H1 (cell line): ENCODE data around the gene FNIP2. TPM values are rescaled to one million over a fixed set of nuclear protein-coding genes. Genes with fewer than 3 reads are reported as not detected.

Source experiments
- CBX8 ChIP-seq: fragments of 300-800, 300-1000 bp; sonication (generic); IDR thresholded peaks from 2 replicates; pipeline ENCODE4 v1.7.1; 2016; ENCODE audit warnings: low read depth, low read length, borderline replicate concordance
- CHD1 ChIP-seq: IDR thresholded peaks from 2 replicates; pipeline ENCODE4 v1.6.1; 2012; ENCODE audit warnings: low read depth, low read length, improper control_type of control experiment
- CREB1 ChIP-seq: IDR thresholded peaks from 2 replicates; pipeline ENCODE4 v1.6.1; 2012; ENCODE audit warnings: inconsistent platforms
- EGR1 ChIP-seq: IDR thresholded peaks from 2 replicates; pipeline ENCODE4 v1.6.1; 2011; ENCODE audit warnings: low read depth, low read length, borderline replicate concordance
- FOSL1 ChIP-seq: IDR thresholded peaks from 2 replicates; pipeline ENCODE4 v1.6.1; 2011; ENCODE audit warnings: mild to moderate bottlenecking, low read depth, low read length, moderate library complexity; ENCODE audit not compliant: insufficient read depth
- GTF2F1 ChIP-seq: IDR thresholded peaks from 2 replicates; pipeline ENCODE4 v1.6.1; 2012; ENCODE audit warnings: low read depth, low read length, improper control_type of control experiment, borderline replicate concordance
- JUND ChIP-seq: IDR thresholded peaks from 2 replicates; pipeline ENCODE4 v1.6.1; 2011; ENCODE audit warnings: mild to moderate bottlenecking, improper control_type of control experiment, low read length
- KDM4A ChIP-seq: IDR thresholded peaks from one replicate; pipeline ENCODE4 v1.7.1; 2012; ENCODE audit warnings: low read depth, mild to moderate bottlenecking, moderate library complexity, low read length, inconsistent platforms; ENCODE audit not compliant: severe bottlenecking
- TAF1 ChIP-seq: IDR thresholded peaks from 2 replicates; pipeline ENCODE4 v1.6.1; 2011; ENCODE audit warnings: mild to moderate bottlenecking, low read depth, low read length
- TAF7 ChIP-seq: optimal IDR thresholded peaks from 2 replicates; pipeline ENCODE3; 2011; ENCODE audit warnings: low read depth, mild to moderate bottlenecking, inconsistent platforms, low read length, moderate library complexity, borderline replicate concordance
- YY1 ChIP-seq: IDR thresholded peaks from 2 replicates; pipeline ENCODE4 v1.6.1; 2011; ENCODE audit warnings: low read depth, mild to moderate bottlenecking, low read length
- polyA plus RNA-seq, 7 experiments: library from polyadenylated mRNA; depleted of rRNA in 3 of 7; stranded (reverse) in 5 of 7; unstranded in 2 of 7; fragments of >200 nt in 5 of 7; fragments of 200-250 nt in 2 of 7; gene quantifications; 1 replicate in 5 of 7; 2 replicates in 1 of 7; 4 replicates in 1 of 7; pipeline versions ENCODE4 v1.2.1 to v1.2.3, GENCODE V29; 2011 to 2013; ENCODE audit warnings: missing spikeins in 2 of 7, mixed read lengths in 2 of 7
- total RNA-seq: library from RNA; stranded (reverse); fragmentation: NEBNext Ultra II Directional; extraction: Animal tissue kit (Norgen Biotek cat#: 25700); gene quantifications from 2 replicates; pipeline ENCODE4 v1.2.1, GENCODE V29; 2021
- TF ChIP-seq, protein P1 (sequence below): fragments of 300-600 bp; sonication (generic); IDR thresholded peaks from 2 replicates; pipeline ENCODE4 v1.7.1; 2012; ENCODE audit warnings: low read length, moderate library complexity, mild to moderate bottlenecking, inconsistent platforms; ENCODE audit not compliant: insufficient replicate concordance

FNIP2 gene
- total and polyA plus RNA-seq, 2 of the 8 experiments (the other 6 are each of a cell fraction or from before 2014, with no cell fraction given), result 4.0 to 13.0 TPM

DNA sequence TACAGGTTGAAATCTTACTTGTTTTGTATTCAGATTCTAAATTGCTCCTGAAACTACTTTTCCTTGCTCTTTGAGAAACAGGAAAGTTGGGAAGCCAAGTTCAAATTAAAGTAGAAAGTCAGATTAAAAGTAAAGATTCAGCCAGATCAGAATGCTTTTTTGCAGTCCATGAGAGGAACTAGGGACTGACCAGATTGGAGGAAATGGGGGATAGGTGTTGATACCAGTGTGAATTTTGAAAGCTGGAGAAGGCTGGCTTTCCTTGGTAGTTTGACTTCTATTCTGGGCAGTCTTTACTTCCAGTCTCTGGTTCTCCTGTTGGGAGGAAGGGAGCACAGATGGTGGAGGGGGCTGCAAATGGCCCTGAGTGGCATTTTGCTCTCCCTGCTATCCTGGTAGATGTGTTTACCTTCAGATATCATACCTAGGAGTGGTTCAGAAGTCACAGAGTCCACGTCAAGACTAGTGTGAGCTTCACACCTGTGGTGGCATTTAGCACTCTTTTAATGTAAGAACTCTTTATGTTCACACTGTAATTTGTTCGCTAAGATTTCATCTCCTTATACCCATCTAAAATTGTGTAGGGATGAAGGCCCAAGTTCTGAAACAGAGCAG is 68.8 kb downstream of the FNIP2 start (continued):
- TF ChIP-seq, protein P1, sequence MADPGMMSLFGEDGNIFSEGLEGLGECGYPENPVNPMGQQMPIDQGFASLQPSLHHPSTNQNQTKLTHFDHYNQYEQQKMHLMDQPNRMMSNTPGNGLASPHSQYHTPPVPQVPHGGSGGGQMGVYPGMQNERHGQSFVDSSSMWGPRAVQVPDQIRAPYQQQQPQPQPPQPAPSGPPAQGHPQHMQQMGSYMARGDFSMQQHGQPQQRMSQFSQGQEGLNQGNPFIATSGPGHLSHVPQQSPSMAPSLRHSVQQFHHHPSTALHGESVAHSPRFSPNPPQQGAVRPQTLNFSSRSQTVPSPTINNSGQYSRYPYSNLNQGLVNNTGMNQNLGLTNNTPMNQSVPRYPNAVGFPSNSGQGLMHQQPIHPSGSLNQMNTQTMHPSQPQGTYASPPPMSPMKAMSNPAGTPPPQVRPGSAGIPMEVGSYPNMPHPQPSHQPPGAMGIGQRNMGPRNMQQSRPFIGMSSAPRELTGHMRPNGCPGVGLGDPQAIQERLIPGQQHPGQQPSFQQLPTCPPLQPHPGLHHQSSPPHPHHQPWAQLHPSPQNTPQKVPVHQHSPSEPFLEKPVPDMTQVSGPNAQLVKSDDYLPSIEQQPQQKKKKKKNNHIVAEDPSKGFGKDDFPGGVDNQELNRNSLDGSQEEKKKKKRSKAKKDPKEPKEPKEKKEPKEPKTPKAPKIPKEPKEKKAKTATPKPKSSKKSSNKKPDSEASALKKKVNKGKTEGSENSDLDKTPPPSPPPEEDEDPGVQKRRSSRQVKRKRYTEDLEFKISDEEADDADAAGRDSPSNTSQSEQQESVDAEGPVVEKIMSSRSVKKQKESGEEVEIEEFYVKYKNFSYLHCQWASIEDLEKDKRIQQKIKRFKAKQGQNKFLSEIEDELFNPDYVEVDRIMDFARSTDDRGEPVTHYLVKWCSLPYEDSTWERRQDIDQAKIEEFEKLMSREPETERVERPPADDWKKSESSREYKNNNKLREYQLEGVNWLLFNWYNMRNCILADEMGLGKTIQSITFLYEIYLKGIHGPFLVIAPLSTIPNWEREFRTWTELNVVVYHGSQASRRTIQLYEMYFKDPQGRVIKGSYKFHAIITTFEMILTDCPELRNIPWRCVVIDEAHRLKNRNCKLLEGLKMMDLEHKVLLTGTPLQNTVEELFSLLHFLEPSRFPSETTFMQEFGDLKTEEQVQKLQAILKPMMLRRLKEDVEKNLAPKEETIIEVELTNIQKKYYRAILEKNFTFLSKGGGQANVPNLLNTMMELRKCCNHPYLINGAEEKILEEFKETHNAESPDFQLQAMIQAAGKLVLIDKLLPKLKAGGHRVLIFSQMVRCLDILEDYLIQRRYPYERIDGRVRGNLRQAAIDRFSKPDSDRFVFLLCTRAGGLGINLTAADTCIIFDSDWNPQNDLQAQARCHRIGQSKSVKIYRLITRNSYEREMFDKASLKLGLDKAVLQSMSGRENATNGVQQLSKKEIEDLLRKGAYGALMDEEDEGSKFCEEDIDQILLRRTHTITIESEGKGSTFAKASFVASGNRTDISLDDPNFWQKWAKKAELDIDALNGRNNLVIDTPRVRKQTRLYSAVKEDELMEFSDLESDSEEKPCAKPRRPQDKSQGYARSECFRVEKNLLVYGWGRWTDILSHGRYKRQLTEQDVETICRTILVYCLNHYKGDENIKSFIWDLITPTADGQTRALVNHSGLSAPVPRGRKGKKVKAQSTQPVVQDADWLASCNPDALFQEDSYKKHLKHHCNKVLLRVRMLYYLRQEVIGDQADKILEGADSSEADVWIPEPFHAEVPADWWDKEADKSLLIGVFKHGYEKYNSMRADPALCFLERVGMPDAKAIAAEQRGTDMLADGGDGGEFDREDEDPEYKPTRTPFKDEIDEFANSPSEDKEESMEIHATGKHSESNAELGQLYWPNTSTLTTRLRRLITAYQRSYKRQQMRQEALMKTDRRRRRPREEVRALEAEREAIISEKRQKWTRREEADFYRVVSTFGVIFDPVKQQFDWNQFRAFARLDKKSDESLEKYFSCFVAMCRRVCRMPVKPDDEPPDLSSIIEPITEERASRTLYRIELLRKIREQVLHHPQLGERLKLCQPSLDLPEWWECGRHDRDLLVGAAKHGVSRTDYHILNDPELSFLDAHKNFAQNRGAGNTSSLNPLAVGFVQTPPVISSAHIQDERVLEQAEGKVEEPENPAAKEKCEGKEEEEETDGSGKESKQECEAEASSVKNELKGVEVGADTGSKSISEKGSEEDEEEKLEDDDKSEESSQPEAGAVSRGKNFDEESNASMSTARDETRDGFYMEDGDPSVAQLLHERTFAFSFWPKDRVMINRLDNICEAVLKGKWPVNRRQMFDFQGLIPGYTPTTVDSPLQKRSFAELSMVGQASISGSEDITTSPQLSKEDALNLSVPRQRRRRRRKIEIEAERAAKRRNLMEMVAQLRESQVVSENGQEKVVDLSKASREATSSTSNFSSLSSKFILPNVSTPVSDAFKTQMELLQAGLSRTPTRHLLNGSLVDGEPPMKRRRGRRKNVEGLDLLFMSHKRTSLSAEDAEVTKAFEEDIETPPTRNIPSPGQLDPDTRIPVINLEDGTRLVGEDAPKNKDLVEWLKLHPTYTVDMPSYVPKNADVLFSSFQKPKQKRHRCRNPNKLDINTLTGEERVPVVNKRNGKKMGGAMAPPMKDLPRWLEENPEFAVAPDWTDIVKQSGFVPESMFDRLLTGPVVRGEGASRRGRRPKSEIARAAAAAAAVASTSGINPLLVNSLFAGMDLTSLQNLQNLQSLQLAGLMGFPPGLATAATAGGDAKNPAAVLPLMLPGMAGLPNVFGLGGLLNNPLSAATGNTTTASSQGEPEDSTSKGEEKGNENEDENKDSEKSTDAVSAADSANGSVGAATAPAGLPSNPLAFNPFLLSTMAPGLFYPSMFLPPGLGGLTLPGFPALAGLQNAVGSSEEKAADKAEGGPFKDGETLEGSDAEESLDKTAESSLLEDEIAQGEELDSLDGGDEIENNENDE, result no peak
- TF ChIP-seq TAF7, result no peak
- no peak for TF ChIP-seq EGR1
- no peak for TF ChIP-seq CHD1
- no peak for TF ChIP-seq YY1
- TF ChIP-seq KDM4A, result no peak
- TF ChIP-seq CREB1, result no peak
- no peak for TF ChIP-seq GTF2F1
- TF ChIP-seq TAF1, result no peak
- no peak for TF ChIP-seq CBX8
- TF ChIP-seq FOSL1, result no peak
- no peak for TF ChIP-seq JUND
